Measurements from ENCODE around the gene DSCAM. TPM values are rescaled to one million over a fixed set of nuclear protein-coding genes. Genes with fewer than 3 reads are reported as not detected.

DSCAM gene
- total and polyA plus RNA-seq, 2 experiments from 2014 or later: 0.07 TPM; not detected in 1

GRCh38 chr21:40244981-40245380 is 602.0 kb downstream of the DSCAM start:
- no peaks in the 10 kb centered on the region for H3K4me1 ChIP-seq (ENCODE audit: insufficient read depth)
- ATAC-seq: no peak
- Mint-ChIP-seq H3K27ac (no peak overlapping the region), H3K27me3 (ENCODE audit: insufficient read depth, low read depth, poor library complexity) (peaks cover 7% of the 10 kb centered on the region), H3K9me3 (peaks cover 98% of the 10 kb centered on the region), H3K4me3 (no peak overlapping the region), H3K36me3 (ENCODE audit: low read depth) (peaks cover 38% of the 10 kb centered on the region), H3K4me1 (no peaks in the 10 kb centered on the region)
- no peaks in the 10 kb centered on the region for H3K9me2 ChIP-seq (ENCODE audit: insufficient read depth)
- TF ChIP-seq ZNF114 (CRISPR knock-in tag; IDR thresholded peaks at IDR 0.05) (no peak), STAT1 (IDR thresholded peaks at IDR 0.05; ENCODE audit: unreplicated experiment) (no peak), ZNF462 (CRISPR knock-in tag; IDR thresholded peaks at IDR 0.05) (no peak), CREB1 (CRISPR knock-in tag; IDR thresholded peaks at IDR 0.05; ENCODE audit: low read depth) (no peak), POLR2AphosphoS5 (IDR thresholded peaks at IDR 0.05; ENCODE audit: low read depth) (no peak), EZH2 (IDR thresholded peaks at IDR 0.05; ENCODE audit: low read depth, unreplicated experiment) (no peak)
- TF ChIP-seq, protein P1, sequence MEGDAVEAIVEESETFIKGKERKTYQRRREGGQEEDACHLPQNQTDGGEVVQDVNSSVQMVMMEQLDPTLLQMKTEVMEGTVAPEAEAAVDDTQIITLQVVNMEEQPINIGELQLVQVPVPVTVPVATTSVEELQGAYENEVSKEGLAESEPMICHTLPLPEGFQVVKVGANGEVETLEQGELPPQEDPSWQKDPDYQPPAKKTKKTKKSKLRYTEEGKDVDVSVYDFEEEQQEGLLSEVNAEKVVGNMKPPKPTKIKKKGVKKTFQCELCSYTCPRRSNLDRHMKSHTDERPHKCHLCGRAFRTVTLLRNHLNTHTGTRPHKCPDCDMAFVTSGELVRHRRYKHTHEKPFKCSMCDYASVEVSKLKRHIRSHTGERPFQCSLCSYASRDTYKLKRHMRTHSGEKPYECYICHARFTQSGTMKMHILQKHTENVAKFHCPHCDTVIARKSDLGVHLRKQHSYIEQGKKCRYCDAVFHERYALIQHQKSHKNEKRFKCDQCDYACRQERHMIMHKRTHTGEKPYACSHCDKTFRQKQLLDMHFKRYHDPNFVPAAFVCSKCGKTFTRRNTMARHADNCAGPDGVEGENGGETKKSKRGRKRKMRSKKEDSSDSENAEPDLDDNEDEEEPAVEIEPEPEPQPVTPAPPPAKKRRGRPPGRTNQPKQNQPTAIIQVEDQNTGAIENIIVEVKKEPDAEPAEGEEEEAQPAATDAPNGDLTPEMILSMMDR (conservative IDR thresholded peaks at IDR 0.05; ENCODE audit: low read depth in 2 of 2): no peak
- DNase-seq (ENCODE audit: low spot score): no peak
- no peak overlapping the region for H3K4me3 ChIP-seq
- no peak overlapping the region for H3K27ac ChIP-seq (ENCODE audit: low read depth)
- no peaks in the 10 kb centered on the region for H3K27me3 ChIP-seq (ENCODE audit: insufficient read depth)
- H3K36me3 ChIP-seq (ENCODE audit: insufficient read depth): no peaks in the 10 kb centered on the region; the same call in 1 of the 2 replicates
- H2AFZ ChIP-seq: no peak overlapping the region
- H3K79me2 ChIP-seq (replicated peaks; ENCODE audit: insufficient read depth): no peaks in the 10 kb centered on the region
- H3F3A ChIP-seq (replicated peaks; ENCODE audit: low read depth): no peaks in the 10 kb centered on the region
- no peaks in the 10 kb centered on the region for H4K20me1 ChIP-seq (replicated peaks; ENCODE audit: insufficient read depth)
- no peak overlapping the region for H3K4me2 ChIP-seq

Data from GM23338 (cell line).